K562 (cell line): Measurements from ENCODE around the gene STOX2. TPM values are rescaled to one million over a fixed set of nuclear protein-coding genes. Genes with fewer than 3 reads are reported as not detected.

Experiments used
- ATAC-seq: fragments of 200-7000 bp; cut with Tn5 transposase; 3 replicates; pipeline ENCODE4 v1.9.1; 2020; ENCODE audit warnings: moderate library complexity
- BruUV-seq: library from RNA; stranded (reverse); fragments of 400-500 nt; replicated peaks from 2 replicates; lab custom pipeline; 2021; lab: Mats Ljungman, UMichigan
- CTCF ChIA-PET: fragments of 300-600 bp; formaldehyde crosslinking; extraction: SDS; loops from one replicate; lab custom pipeline; 2021; ENCODE audit warnings: low intra/inter-chr PET ratio; lab: Yijun Ruan, JAX
- POLR2A ChIA-PET: fragments of 300-600, 350-650 bp; sonication (Branson Sonifier 250); formaldehyde crosslinking; extraction: SDS; loops from one replicate; lab custom pipeline; 2021; ENCODE audit warnings: antibody characterized with exemption, inconsistent platforms; lab: Yijun Ruan, JAX
- DNase-seq, 4 experiments: peaks; one replicate each; pipeline versions ENCODE4 v3.0.0 to v3.0.0-alpha.2; 2011 to 2018; ENCODE audit warnings: low spot score in 3 of 4, mixed read lengths in 3 of 4; ENCODE audit errors: extremely low read depth in 1 of 4
- FAIRE-seq: peaks from 2 replicates; lab custom pipeline; 2011; peaks lifted over from hg19 to GRCh38; lab: Jason Lieb, UNC
- H2AFZ ChIP-seq: 2 replicates; pipeline ENCODE4 v1.6.0; 2011; ENCODE audit warnings: low read depth, low read length, control low read depth, inconsistent platforms
- H3K27ac ChIP-seq: fragments of 200-600 bp; 3 replicates; pipeline ENCODE4 v1.8.0; 2011; ENCODE audit warnings: low read depth, mild to moderate bottlenecking, control low read depth, inconsistent platforms, low read length, moderate library complexity, mixed read lengths; ENCODE audit errors: extremely low read depth
- H3K27me3 ChIP-seq, 2 experiments: fragments of 300-600 bp in 1 of 2; 2 replicates in 1 of 2; 3 replicates in 1 of 2; pipeline versions ENCODE4 v1.6.0 to v1.8.0; 2011; ENCODE audit warnings: inconsistent platforms in 2 of 2, low read length in 2 of 2, mild to moderate bottlenecking in 1 of 2, mixed read lengths in 1 of 2, moderate library complexity in 1 of 2; ENCODE audit not compliant: control insufficient read depth in 2 of 2, insufficient read depth in 2 of 2
- H3K36me3 ChIP-seq: fragments of 300-600 bp; 3 replicates; pipeline ENCODE4 v1.8.0; 2011; ENCODE audit warnings: mild to moderate bottlenecking, low read length, inconsistent platforms; ENCODE audit not compliant: control insufficient read depth, insufficient read depth
- H3K4me1 ChIP-seq, 2 experiments: fragments of 200-600 bp in 1 of 2; replicated peaks in 1 of 2; 2 replicates in 1 of 2; 3 replicates in 1 of 2; pipeline versions ENCODE4 v1.5.1 to v1.8.0; 2011; ENCODE audit warnings: inconsistent platforms in 2 of 2, low read length in 2 of 2, mild to moderate bottlenecking in 1 of 2, mixed read lengths in 1 of 2, moderate library complexity in 1 of 2; ENCODE audit not compliant: control insufficient read depth in 2 of 2, insufficient read depth in 2 of 2
- H3K4me2 ChIP-seq: 2 replicates; pipeline ENCODE4 v1.6.1; 2011; ENCODE audit warnings: low read length, control low read depth, inconsistent platforms, mixed read lengths; ENCODE audit not compliant: insufficient read depth
- H3K4me3 ChIP-seq: fragments of 200-600 bp; sonication (generic), shearing (Covaris generic); 2 replicates; pipeline ENCODE4 v1.5.1; 2016; ENCODE audit warnings: control low read depth, inconsistent platforms
- H3K79me2 ChIP-seq: fragments of 200-600 bp; 3 replicates; pipeline ENCODE4 v1.8.0; 2011; ENCODE audit warnings: low read length, inconsistent platforms; ENCODE audit not compliant: control insufficient read depth, insufficient read depth
- H3K9ac ChIP-seq, 2 experiments: 2 replicates each; pipeline versions ENCODE4 v1.6.0 to v1.6.1; 2011; ENCODE audit warnings: low read depth in 2 of 2, low read length in 2 of 2, control low read depth in 1 of 2, inconsistent platforms in 1 of 2, mild to moderate bottlenecking in 1 of 2, mixed read lengths in 1 of 2; ENCODE audit not compliant: insufficient read depth in 1 of 2
- H3K9me1 ChIP-seq: one replicate; pipeline ENCODE4 v1.6.0; 2011; ENCODE audit warnings: inconsistent platforms, mild to moderate bottlenecking, low read length, moderate library complexity; ENCODE audit not compliant: control insufficient read depth, insufficient read depth
- H3K9me3 ChIP-seq: replicated peaks from 2 replicates; pipeline ENCODE4 v1.5.1; 2011; ENCODE audit warnings: low read depth, low read length, inconsistent platforms; ENCODE audit not compliant: control insufficient read depth, insufficient read depth
- H4K20me1 ChIP-seq: replicated peaks from 2 replicates; pipeline ENCODE4 v1.6.1; 2011; ENCODE audit warnings: low read length, inconsistent platforms, mixed read lengths; ENCODE audit not compliant: control insufficient read depth, insufficient read depth
- FOS ChIP-seq: IDR thresholded peaks from 3 replicates; pipeline ENCODE4 v1.6.1; 2011; ENCODE audit not compliant: insufficient read length; ENCODE audit errors: extremely low read depth
- KDM5B ChIP-seq: fragments of 200-600 bp; sonication (generic); IDR thresholded peaks from 2 replicates; pipeline ENCODE4 v1.6.1; 2012; ENCODE audit warnings: low read depth, mild to moderate bottlenecking, moderate library complexity, low read length, control low read depth, inconsistent platforms; ENCODE audit not compliant: insufficient replicate concordance
- MCM3 ChIP-seq: fragments of 450-650 bp; IDR thresholded peaks from 2 replicates; pipeline ENCODE4 v1.6.1; 2016
- NFIX ChIP-seq: fragments of 250-450 bp; sonication (Bioruptor Pico); IDR thresholded peaks from 2 replicates; pipeline ENCODE4 v1.4.0; 2020; ENCODE audit warnings: low read depth, mild to moderate bottlenecking, moderate library complexity
- PHF20 ChIP-seq: fragments of 450-650 bp; IDR thresholded peaks from 2 replicates; pipeline ENCODE4 v1.6.1; 2018; ENCODE audit not compliant: partially characterized antibody
- SETDB1 ChIP-seq: IDR thresholded peaks from one replicate; pipeline ENCODE4 v1.6.1; 2012; ENCODE audit warnings: low read length, control low read depth, inconsistent platforms
- SMAD4 ChIP-seq: fragments of 250-450 bp; sonication (Bioruptor Pico); conservative IDR thresholded peaks from 2 replicates; pipeline ENCODE4 v1.8.0; 2021; ENCODE audit warnings: inconsistent platforms, mild to moderate bottlenecking, moderate library complexity
- XRCC3 ChIP-seq: fragments of 450-650 bp; IDR thresholded peaks from 2 replicates; pipeline ENCODE4 v1.6.1; 2017; ENCODE audit warnings: mild to moderate bottlenecking, moderate library complexity
- ZFP36 ChIP-seq: fragments of 150-350 bp; IDR thresholded peaks from 2 replicates; pipeline ENCODE4 v1.6.1; 2018; ENCODE audit warnings: low read length, low read depth; ENCODE audit not compliant: partially characterized antibody
- ZNF717 ChIP-seq: fragments of 250-450 bp; sonication (Bioruptor Pico); IDR thresholded peaks from 2 replicates; pipeline ENCODE4 v1.5.0; 2021
- WGBS: fragments of 100-300 bp; shearing (Covaris generic); methylation state at CpG from one replicate; pipeline ENCODE4 v1.1.6; 2016; ENCODE audit warnings: low coverage, mixed read lengths; ENCODE audit not compliant: insufficient coverage; ENCODE audit errors: missing lambda C conversion rate; 5-methylcytosine and 5-hydroxymethylcytosine counted together
- in situ Hi-C: fragments of 300-500 bp; cut with MboI; formaldehyde crosslinking; loops from 4 replicates; pipeline ENCODE4 v1.15.0; 2018; ENCODE audit warnings: inconsistent platforms, mixed read lengths
- intact Hi-C: fragments of 100-400 bp; cut with micrococcal nuclease; formaldehyde crosslinking; loops from 2 replicates; pipeline ENCODE4 v1.14.2; 2022
- polyA plus RNA-seq, 8 experiments: library from polyadenylated mRNA; depleted of rRNA in 4 of 8; stranded (reverse) in 5 of 8; unstranded in 3 of 8; fragments of >200 nt; fragmentation: Nextera tagmentation in 2 of 8; fragmentation: Illumina TruSeq in 1 of 8; extraction: Ambion mirVana in 2 of 8; extraction: Trizol in 1 of 8; gene quantifications; 2 replicates each; pipeline versions ENCODE4 v1.2.1 to v1.2.3, GENCODE V29; 2011 to 2014; ENCODE audit warnings: inconsistent platforms in 1 of 8, missing spikeins in 1 of 8
- total RNA-seq, 7 experiments: library from RNA; depleted of rRNA in 6 of 7; stranded (reverse); fragments of >200 nt in 6 of 7; fragmentation: Illumina TruSeq in 2 of 7; extraction: Trizol in 2 of 7; gene quantifications; 2 replicates each; pipeline versions ENCODE4 v1.2.1 to v1.2.3, GENCODE V29; 2011 to 2021; ENCODE audit warnings: low replicate concordance in 1 of 7
- TF ChIP-seq, protein P1 (sequence below), 2 experiments: fragments of 250-450 bp in 1 of 2; fragments of 450-650 bp in 1 of 2; sonication (Bioruptor Pico) in 1 of 2; IDR thresholded peaks; 2 replicates each; pipeline versions ENCODE4 v1.6.1 to v1.8.0; 2016 to 2021; ENCODE audit warnings: mild to moderate bottlenecking in 2 of 2, moderate library complexity in 2 of 2, missing compliant biosample characterization in 1 of 2, missing genetic modification characterization in 1 of 2
- TF ChIP-seq, protein P2 (sequence below): sonication (generic); formaldehyde crosslinking; IDR thresholded peaks from 2 replicates; pipeline ENCODE4 v1.5.0; 2020; ENCODE audit warnings: missing genetic modification reagents

The STOX2 gene
- total and polyA plus RNA-seq, 9 of the 15 experiments (the other 6 are each of a cell fraction or from before 2014, with no cell fraction given): not detected

DNA sequence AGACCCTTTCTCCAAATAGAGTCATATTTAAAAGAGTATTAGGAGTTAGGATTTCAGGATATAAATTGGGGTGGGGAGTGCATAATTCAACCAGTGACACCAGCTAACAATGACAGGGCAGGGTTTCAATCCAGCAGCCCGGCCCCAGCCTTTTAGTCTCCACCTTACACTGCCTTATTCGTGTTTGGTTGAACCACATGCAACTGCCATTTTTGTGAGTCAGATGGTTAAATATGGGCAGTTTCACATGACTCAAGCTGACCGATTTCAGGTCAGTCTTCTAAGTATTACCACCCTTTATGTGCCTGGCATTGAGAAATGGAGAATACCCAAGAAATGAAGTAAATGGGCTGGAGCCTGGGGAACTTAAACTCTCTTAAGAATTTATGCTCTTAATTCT lies 102.8 kb downstream of the STOX2 start:
- 0% methylated on average over 3 of the region's 3 CpGs for WGBS
- no peaks in the 10 kb centered on the region; the same call in 1 of the 2 replicates for H3K9me3 ChIP-seq
- no peaks in the 10 kb centered on the region for H3K79me2 ChIP-seq
- H3K36me3 ChIP-seq: no peaks in the 10 kb centered on the region
- no peak for FAIRE-seq
- H3K4me2 ChIP-seq: no peak overlapping the region
- BruUV-seq: no TSS peak
- no peaks in the 10 kb centered on the region; a peak in 1 of 5 replicates for H3K4me1 ChIP-seq
- no peaks in the 10 kb centered on the region for H3K9me1 ChIP-seq
- H3K4me3 ChIP-seq: no peak overlapping the region
- in situ Hi-C loops: no loop called here
- H3K27ac ChIP-seq: no peak overlapping the region
- H4K20me1 ChIP-seq: no peaks in the 10 kb centered on the region
- peaks cover 27 to 48% of the 10 kb centered on the region in 2 experiments for H3K27me3 ChIP-seq
- intact Hi-C loops: no loop called here
- no peak overlapping the region for H3K9ac ChIP-seq
- no peak for ATAC-seq
- no peak overlapping the region for H2AFZ ChIP-seq
- CTCF ChIA-PET: no interaction called here
- TF ChIP-seq KDM5B (no peak), PHF20 (no peak), XRCC3 (no peak), NFIX (CRISPR knock-in tag) (no peak), FOS (no peak), ZNF717 (CRISPR knock-in tag) (no peak), ZFP36 (no peak), SETDB1 (no peak), MCM3 (no peak), SMAD4 (CRISPR knock-in tag) (no peak)
- TF ChIP-seq, protein P1, sequence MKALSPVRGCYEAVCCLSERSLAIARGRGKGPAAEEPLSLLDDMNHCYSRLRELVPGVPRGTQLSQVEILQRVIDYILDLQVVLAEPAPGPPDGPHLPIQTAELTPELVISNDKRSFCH (CRISPR knock-in tag; IDR thresholded peaks at IDR 0.05): no peak
- TF ChIP-seq, protein P1 (tag; IDR thresholded peaks at IDR 0.05): no peak
- TF ChIP-seq, protein P2, sequence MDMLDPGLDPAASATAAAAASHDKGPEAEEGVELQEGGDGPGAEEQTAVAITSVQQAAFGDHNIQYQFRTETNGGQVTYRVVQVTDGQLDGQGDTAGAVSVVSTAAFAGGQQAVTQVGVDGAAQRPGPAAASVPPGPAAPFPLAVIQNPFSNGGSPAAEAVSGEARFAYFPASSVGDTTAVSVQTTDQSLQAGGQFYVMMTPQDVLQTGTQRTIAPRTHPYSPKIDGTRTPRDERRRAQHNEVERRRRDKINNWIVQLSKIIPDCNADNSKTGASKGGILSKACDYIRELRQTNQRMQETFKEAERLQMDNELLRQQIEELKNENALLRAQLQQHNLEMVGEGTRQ (CRISPR knock-in tag): no peak
- POLR2A ChIA-PET: no interaction called here
- no peak for DNase-seq
